GM12873 (cell line): ENCODE data around the gene MPP3.

ENCODE experiments used
- TF ChIP-seq, protein P1 (sequence below): IDR thresholded peaks from 2 replicates; pipeline ENCODE4 v1.5.1; 2012; ENCODE audit warnings: low read depth, mild to moderate bottlenecking, moderate library complexity, low read length, control low read depth; ENCODE audit not compliant: insufficient read depth; ENCODE audit errors: missing control alignments

Gene MPP3

GRCh38 chr17:43760254-43760852 is 72.6 kb downstream of the MPP3 start:
- TF ChIP-seq, protein P1, sequence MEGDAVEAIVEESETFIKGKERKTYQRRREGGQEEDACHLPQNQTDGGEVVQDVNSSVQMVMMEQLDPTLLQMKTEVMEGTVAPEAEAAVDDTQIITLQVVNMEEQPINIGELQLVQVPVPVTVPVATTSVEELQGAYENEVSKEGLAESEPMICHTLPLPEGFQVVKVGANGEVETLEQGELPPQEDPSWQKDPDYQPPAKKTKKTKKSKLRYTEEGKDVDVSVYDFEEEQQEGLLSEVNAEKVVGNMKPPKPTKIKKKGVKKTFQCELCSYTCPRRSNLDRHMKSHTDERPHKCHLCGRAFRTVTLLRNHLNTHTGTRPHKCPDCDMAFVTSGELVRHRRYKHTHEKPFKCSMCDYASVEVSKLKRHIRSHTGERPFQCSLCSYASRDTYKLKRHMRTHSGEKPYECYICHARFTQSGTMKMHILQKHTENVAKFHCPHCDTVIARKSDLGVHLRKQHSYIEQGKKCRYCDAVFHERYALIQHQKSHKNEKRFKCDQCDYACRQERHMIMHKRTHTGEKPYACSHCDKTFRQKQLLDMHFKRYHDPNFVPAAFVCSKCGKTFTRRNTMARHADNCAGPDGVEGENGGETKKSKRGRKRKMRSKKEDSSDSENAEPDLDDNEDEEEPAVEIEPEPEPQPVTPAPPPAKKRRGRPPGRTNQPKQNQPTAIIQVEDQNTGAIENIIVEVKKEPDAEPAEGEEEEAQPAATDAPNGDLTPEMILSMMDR = peak; percentile 99

- TF ChIP-seq, protein P1 = no peak
These were observed 73.1 kb downstream of the MPP3 start for GRCh38 chr17:43759836-43760235.

GRCh38 chr17:43758497-43759174 is 74.3 kb downstream of the MPP3 start, which contains the start of gene SOST:
Gene SOST, minus strand, starts transcription at chr17:43758791. Its CDS starts 50 bp downstream, at chr17:43758741.
- TF ChIP-seq, protein P1 = no peak

- TF ChIP-seq, protein P1 = no peak
These were observed 74.9 kb downstream of the MPP3 start for GRCh38 chr17:43758086-43758485.

DNA sequence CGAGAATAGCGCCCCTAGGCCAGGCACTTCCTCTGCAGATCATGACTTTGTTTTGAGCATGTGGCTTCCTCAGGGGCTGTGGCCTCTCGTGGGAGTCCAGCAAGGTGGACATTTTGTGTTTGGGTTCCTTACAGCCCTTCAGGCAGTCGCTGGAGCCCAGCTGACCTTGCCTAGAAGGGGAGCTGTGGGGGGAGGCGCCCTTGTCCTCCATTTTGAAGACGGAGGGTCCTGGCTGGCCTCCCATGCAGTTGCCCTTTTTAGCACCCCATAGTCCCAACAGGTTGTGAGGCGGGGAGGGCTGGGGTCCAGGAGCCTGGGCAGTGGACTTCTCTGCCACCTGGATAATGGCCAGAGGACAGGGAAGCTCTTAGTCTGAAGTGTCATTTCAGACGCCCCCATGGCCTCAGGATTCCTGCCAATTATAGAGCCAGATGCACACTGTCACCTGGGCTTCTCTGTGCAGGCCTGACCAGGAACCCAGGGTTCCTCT is 75.7 kb downstream of the MPP3 start:
- TF ChIP-seq, protein P1 = no peak

GRCh38 chr17:43756201-43756600 is 76.7 kb downstream of the MPP3 start:
- TF ChIP-seq, protein P1 = no peak

DNA sequence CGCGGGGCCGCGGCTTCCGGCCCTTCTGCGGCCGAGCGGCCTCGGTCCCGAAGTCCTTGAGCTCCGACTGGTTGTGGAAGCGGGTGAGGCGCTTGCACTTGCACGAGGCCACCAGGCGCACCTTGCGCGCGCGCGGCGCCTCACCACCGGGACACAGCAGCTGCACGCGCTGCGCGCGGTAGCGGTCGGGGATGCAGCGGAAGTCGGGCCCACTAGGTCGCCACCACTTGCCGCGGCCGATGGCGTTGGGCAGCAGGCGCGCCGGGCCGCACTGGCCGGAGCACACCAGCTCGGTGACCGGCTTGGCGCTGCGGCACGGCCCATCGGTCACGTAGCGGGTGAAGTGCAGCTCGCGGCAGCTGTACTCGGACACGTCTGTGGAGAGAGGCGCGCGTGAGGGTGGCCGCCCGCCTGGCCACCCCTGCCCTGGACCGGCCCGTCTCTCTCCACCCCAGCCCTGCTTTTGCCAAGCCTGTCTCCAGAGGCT is 77.5 kb downstream of the MPP3 start:
- TF ChIP-seq, protein P1 = no peak
